Islet precursor cell (in vitro differentiated cells): Measurements from ENCODE around the gene POMC.
"Not testable (repeated sequence)": the region's sequence is repeated elsewhere in the genome, so short reads cannot be mapped to it uniquely, and the experiment has no call there.

Experiments
- DNase-seq: peaks from one replicate; pipeline ENCODE4 v3.0.0-alpha.2; 2018

Gene POMC

GRCh38 chr2:25176138-25176537 lies 7.8 kb upstream of the POMC start:
- no peak for DNase-seq

GRCh38 chr2:25174192-25174861 lies 5.9 kb upstream of the POMC start:
- DNase-seq: no peak

GRCh38 chr2:25173719-25174118 lies 5.3 kb upstream of the POMC start:
- no peak for DNase-seq

- no peak for DNase-seq
Observed at GRCh38 chr2:25170888-25171287, 2.5 kb upstream of the POMC start.

GRCh38 chr2:25169073-25169470 lies 692 bp upstream of the POMC start:
- DNase-seq: no peak

- DNase-seq: peak; percentile 75
Observed at GRCh38 chr2:25165992-25166875, 2.1 kb downstream of the POMC start.

DNA sequence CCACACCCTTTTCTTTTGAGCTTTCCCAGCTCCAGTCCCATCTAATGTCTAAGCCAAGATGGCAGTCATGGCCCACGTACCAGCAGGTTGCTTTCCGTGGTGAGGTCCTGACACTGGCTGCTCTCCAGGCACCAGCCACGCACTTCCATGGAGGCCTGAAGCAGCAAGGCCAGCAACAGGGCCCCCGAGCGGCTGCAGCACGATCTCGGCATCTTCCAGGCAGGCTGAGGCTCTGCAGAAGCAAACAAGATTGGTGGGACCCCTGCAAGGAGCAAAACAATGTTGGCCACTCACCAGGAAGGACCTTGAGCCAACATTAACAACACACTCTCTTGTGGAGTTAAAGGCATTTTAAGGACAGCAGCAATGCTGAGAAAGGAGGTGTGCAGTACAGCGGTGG lies 3.8 kb downstream of the POMC start:
- peak; percentile 41 for DNase-seq

DNA sequence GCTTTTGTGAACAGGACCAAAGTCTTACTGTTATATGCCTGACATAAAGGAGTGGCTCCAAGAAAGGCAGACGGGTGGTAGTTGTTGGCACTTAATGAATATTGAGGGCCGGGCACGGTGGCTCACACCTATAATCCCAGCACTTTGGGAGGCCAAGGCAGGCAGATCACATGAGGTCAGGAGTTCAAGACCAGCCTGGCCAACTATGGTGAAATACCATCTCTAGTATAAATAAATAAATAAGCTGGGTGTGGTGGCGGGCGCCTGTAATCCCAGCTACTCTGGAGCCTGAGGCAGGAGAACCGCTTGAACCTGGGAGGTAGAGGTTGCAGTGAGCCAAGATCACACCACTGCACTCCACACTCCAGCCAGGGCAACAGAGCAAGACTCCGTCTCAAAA lies 6.3 kb downstream of the POMC start:
- not testable (repeated sequence) for DNase-seq

DNA sequence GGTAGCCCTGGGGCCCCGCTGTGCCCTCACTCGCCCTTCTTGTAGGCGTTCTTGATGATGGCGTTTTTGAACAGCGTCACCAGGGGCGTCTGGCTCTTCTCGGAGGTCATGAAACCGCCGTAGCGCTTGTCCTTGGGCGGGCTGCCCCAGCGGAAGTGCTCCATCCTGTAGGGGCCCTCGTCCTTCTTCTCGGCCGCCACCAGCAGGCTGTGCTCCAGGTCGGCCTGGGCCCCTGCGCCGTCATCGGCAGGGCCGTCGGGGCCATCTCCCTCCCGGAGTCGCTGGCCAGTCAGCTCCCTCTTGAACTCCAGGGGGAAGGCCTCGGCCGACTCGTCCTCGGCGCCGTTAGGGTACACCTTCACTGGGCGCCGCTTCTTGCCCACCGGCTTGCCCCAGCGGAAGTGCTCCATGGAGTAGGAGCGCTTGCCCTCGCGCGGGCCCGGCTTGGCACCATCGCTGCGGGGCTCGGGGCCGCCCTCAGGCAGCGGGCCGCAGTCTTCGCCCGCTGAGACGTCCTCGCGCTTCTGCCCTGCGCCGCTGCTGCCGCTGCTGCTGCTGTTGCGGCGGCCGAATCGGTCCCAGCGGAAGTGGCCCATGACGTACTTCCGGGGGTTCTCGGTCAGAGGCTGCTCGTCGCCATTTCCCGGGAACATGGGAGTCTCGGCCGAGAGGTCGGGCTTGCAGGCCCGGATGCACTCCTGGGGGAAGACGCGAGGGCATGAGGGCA lies 7.2 kb downstream of the POMC start:
- peak; percentile 50 for DNase-seq

- DNase-seq: peak; percentile 51
Observed at GRCh38 chr2:25160376-25160775, 8.0 kb downstream of the POMC start.

DNA sequence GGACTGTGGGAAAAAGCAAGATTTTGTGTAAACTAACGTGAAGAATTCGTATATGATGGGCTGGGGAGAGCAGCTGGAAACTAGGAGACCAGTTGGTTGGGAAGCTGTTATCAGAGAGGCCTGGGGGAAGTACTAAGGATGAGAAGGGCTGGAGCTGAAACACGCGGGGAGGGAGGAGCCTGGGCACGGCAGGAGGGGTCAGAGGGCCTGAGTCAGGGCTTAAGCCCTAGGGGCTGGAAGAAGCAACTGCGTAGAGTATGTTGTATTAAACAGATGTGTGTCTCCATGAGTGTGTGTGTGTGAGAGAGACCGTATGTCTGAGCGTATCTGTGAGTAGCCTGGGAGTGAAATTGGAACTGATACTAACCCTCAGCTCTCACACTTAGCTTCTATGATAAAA lies 8.4 kb downstream of the POMC start:
- peak; percentile 87 for DNase-seq

DNA sequence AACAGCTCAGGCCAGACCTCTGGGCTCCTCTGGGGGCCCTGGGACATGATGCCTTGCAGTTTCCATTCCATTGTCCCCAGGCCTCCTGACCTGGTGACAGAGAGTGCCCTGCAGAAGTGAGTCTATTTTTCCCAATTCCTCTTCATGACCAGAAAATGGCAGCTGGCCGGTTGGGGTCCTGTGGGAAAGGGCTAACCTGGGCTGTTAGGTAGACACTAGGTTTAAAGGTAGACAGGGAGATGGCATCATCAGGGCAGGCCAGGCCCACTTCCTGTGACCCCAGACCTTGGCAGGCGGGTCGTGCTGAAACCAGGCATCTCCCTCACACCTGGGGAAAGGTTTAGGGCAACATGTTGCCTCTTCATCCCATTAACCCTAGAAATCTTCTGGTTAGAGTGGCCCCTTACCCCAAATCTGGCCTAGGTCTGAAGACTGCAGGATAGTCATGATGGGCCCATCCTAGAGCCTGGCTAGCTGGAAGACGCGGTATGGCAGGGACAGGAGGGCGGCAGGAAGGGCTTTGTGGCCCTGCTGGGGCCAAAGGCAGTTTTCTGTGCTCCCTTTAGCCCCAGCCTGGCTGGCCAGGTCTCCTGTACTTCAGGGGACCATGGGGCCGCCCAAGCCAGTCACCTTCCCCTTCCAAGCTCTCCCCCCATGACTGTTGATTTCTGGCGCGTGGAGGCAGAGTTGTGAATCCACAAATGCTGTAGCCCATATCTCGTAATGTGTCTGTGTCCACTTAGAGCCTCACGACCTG lies 10.1 kb downstream of the POMC start:
- DNase-seq: peak; percentile 22

GRCh38 chr2:25155401-25155800 lies 13.0 kb downstream of the POMC start:
- no peak for DNase-seq

- DNase-seq: no peak
Observed at GRCh38 chr2:25151718-25152117, 16.7 kb downstream of the POMC start.

GRCh38 chr2:25150993-25151392 lies 17.4 kb downstream of the POMC start:
- DNase-seq: not testable (repeated sequence)

DNA sequence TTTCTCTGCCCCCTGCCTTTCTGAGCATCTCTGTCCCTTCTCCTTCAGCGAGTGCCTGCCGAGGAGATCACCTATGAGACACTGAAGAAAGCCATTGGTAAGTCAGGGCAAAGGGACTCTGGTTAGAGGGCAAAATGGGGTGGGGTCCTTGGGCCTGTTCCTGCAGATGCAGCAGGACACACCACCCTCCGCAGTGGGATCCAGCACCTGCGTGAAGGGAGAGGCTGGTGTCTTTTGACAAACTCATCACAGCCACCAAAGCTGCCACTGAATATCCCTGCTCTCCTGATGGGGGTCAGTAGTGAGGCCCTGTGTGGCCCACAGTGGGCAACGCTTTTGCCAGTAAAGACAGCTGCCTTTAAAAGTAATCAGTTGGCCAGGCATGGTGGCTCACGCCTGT lies 18.7 kb downstream of the POMC start:
- DNase-seq: no peak

DNA sequence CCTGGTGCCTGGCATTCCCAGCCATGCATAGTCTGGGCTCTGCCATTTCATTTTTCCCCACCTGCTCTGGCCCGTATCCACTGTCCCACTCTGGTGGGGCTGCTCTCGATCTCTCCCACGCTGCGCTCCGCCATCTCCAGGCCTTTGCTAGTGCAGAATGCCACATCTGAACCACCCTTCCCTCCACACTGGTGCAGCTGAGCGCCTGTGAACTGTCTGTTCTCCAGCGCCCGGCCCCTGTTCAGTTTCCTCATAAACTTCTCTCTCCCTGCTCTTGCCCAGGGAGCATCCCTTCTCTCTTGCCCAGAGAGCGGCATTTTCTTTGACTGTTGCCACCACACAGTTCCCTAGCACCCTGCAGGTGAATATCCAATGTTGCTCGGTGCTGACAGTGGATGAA lies 21.5 kb downstream of the POMC start:
- DNase-seq: no peak

DNA sequence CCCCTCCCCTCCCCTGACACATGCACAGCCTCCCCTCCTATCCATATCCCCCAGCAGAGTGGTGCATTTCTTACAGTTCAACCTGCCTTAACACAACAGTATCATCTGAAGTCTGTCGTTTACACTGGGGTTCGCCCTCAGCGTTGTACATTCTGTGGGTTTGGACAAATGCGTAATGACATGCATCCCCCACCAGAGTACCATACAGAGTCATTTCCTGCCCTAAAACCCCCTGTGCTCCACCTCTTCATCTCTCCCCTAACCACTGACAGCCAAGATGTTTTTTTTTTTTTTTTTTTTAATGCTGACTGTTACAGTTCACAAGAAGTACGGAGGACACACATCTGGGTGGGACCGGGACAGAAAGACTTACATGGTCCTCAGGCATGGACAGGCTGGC lies 22.6 kb downstream of the POMC start:
- DNase-seq: no peak

DNA sequence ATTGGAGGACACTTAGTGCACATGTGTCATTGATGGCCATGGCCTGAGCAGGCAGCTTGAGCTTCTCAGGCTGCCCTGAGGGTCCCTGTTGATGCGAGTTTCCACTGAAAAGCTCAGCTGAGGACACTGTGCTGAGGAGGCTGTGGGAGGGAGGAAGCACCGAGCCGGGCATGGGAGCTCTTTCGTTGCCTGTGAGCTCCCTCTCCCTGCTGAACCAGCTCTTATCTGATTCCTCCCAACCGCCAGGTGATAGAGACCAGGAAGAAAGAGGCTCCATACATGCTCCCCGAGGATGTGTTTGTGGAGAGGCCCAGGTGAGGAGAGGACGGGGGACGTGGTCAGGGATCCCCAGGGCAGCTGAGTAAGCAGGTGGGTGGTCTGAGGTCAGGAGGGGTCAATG lies 27.3 kb downstream of the POMC start:
- no peak for DNase-seq

DNA sequence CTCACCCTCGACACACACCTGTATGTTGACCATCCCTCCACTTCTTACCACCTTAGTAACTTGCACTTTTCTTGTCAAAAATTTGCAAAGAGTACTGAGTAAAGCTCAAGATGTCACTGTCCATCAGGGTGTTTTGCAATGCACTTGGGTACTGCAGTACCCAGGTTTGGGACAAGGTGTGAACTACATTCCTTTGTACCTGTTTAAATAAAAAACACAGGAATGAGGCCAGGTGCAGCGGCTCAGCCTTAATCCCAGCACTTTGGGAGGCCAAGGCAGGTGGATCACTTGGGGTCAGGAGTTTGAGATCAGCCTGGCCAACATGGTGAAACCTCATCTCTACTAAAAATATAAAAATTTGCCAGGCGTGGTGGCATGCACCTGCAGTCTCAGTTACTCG lies 27.8 kb downstream of the POMC start:
- not testable (repeated sequence) for DNase-seq

DNA sequence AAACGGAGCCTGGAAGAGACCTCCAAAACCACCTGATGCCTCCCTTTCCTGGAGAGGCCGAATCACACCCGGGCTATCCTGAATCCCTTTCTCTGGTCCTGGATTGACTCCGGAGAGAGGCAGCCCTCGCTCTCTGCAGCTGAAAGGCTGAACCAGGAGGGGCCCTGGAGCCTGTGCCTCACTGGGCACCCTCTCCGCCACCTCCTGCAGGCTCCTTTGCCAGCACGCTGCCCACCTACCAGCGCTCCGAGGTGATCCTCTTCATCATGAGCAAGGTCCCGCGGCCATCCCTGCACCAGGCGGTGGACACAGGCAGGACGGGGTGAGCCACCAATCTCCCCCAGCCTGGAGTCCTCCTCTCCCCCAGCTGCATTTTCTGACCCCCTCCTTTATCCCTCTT lies 35.7 kb downstream of the POMC start:
- no peak for DNase-seq

DNA sequence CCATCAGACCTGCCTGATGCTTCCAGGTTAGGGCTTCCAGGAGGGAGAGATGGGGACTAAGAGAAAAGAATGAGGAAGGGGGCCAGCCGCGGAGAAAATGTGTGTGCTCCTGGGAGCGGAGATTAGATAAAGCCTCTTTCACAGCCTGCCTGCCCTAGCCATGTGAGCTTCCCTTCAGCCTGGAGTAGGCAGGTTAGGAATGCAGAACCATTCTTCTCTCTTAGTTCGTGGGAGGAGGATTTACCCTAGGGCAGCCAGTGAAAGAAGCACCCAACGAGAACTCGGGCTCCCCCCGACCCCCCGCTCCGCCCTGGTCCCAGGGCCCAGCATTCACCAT lies 36.1 kb downstream of the POMC start:
- DNase-seq: peak; percentile 70
